ENCODE results near the gene AOPEP.

The AOPEP gene

GRCh38 chr9:94887721-94888120, 161.2 kb downstream of the AOPEP start:
- in situ Hi-C loops (cut with HindIII; ENCODE audit: low pct_ligation_motif_present, low sequenced_read_pairs): no loop called here
- H3K27me3 ChIP-seq (replicated peaks): no peaks in the 10 kb centered on the region
- H3K36me3 ChIP-seq (replicated peaks): no peaks in the 10 kb centered on the region
- no peak overlapping the region for H3K27ac ChIP-seq
- TF ChIP-seq CTCF (IDR thresholded peaks at IDR 0.05; ENCODE audit: low read depth, low read length, missing control alignments): no peak
- H3K4me3 ChIP-seq (ENCODE audit: low read depth, low read length): no peak overlapping the region
- no peak for DNase-seq

GRCh38 chr9:94888775-94889174, 162.3 kb downstream of the AOPEP start:
- no peak for TF ChIP-seq CTCF (IDR thresholded peaks at IDR 0.05; ENCODE audit: low read depth, low read length, missing control alignments)
- no peaks in the 10 kb centered on the region for H3K36me3 ChIP-seq (replicated peaks)
- H3K4me3 ChIP-seq (ENCODE audit: low read depth, low read length): no peak overlapping the region
- no peaks in the 10 kb centered on the region for H3K27me3 ChIP-seq (replicated peaks)
- H3K27ac ChIP-seq: no peak overlapping the region
- in situ Hi-C loops (cut with HindIII; ENCODE audit: low pct_ligation_motif_present, low sequenced_read_pairs): no loop called here
- no peak for DNase-seq

GRCh38 chr9:94889628-94890027, 163.1 kb downstream of the AOPEP start:
- Histone ChIP-seq H3K27ac (no peak overlapping the region), H3K36me3 (replicated peaks) (no peaks in the 10 kb centered on the region), H3K27me3 (replicated peaks) (no peaks in the 10 kb centered on the region), H3K4me3 (ENCODE audit: low read depth, low read length) (no peak overlapping the region)
- DNase-seq: no peak
- TF ChIP-seq CTCF (IDR thresholded peaks at IDR 0.05; ENCODE audit: low read depth, low read length, missing control alignments): no peak
- in situ Hi-C loops (cut with HindIII; ENCODE audit: low pct_ligation_motif_present, low sequenced_read_pairs): no loop called here

- H3K27ac ChIP-seq: no peak overlapping the region
- DNase-seq: no peak
- in situ Hi-C loops (cut with HindIII; ENCODE audit: low pct_ligation_motif_present, low sequenced_read_pairs): no loop called here
- no peaks in the 10 kb centered on the region for H3K27me3 ChIP-seq (replicated peaks)
- TF ChIP-seq CTCF (IDR thresholded peaks at IDR 0.05; ENCODE audit: low read depth, low read length, missing control alignments): no peak
- H3K4me3 ChIP-seq (ENCODE audit: low read depth, low read length): no peak overlapping the region
- no peaks in the 10 kb centered on the region for H3K36me3 ChIP-seq (replicated peaks)
Measured at GRCh38 chr9:94891183-94891582, 164.7 kb downstream of the AOPEP start.

- Histone ChIP-seq H3K27ac (no peak overlapping the region), H3K36me3 (replicated peaks) (no peaks in the 10 kb centered on the region), H3K27me3 (replicated peaks) (no peaks in the 10 kb centered on the region), H3K4me3 (ENCODE audit: low read depth, low read length) (no peak overlapping the region)
- no peak for DNase-seq
- TF ChIP-seq CTCF (IDR thresholded peaks at IDR 0.05; ENCODE audit: low read depth, low read length, missing control alignments): no peak
- in situ Hi-C loops (cut with HindIII; ENCODE audit: low pct_ligation_motif_present, low sequenced_read_pairs): no loop called here
Measured at GRCh38 chr9:94892675-94893074, 166.2 kb downstream of the AOPEP start.

GRCh38 chr9:94894094-94894699, 167.7 kb downstream of the AOPEP start:
- no peaks in the 10 kb centered on the region for H3K36me3 ChIP-seq (replicated peaks)
- in situ Hi-C loops (cut with HindIII; ENCODE audit: low pct_ligation_motif_present, low sequenced_read_pairs): no loop called here
- no peak overlapping the region for H3K4me3 ChIP-seq (ENCODE audit: low read depth, low read length)
- no peaks in the 10 kb centered on the region for H3K27me3 ChIP-seq (replicated peaks)
- no peak for DNase-seq
- H3K27ac ChIP-seq: no peak overlapping the region
- TF ChIP-seq CTCF (IDR thresholded peaks at IDR 0.05; ENCODE audit: low read depth, low read length, missing control alignments): no peak

Measured in brain microvascular endothelial cell (primary cell).